Activated CD4-positive, alpha-beta T cell treated with anti-CD3 and anti-CD28 coated beads, Interleukin-2, amount 50 U/mL, for 4 hours (primary cell): Measurements from ENCODE around the gene HOXA2.

Source experiments
- DNase-seq, 2 experiments: peaks; one replicate each; pipeline ENCODE4 v3.0.0-alpha.2; 2020

HOXA2 gene

GRCh38 chr7:27111042-27111750 is 8.7 kb upstream of the HOXA2 start:
- DNase-seq = no peak

GRCh38 chr7:27110186-27111031 is 7.9 kb upstream of the HOXA2 start:
- DNase-seq = no peak

- no peak for DNase-seq
Measured at GRCh38 chr7:27109466-27110185, 7.1 kb upstream of the HOXA2 start.

GRCh38 chr7:27108390-27109127 is 6.1 kb upstream of the HOXA2 start:
- DNase-seq = no peak

- DNase-seq = no peak
Measured at GRCh38 chr7:27107391-27108381, 5.2 kb upstream of the HOXA2 start.

- DNase-seq = no peak
Measured at GRCh38 chr7:27106901-27107240, 4.4 kb upstream of the HOXA2 start.

GRCh38 chr7:27106181-27106900 is 3.9 kb upstream of the HOXA2 start:
- no peak for DNase-seq

- no peak for DNase-seq
Measured at GRCh38 chr7:27105301-27106031, 3.0 kb upstream of the HOXA2 start.

GRCh38 chr7:27104341-27105058 is 2.0 kb upstream of the HOXA2 start:
- no peak for DNase-seq

- DNase-seq = no peak
Measured at GRCh38 chr7:27103489-27104226, 1.2 kb upstream of the HOXA2 start.

GRCh38 chr7:27101957-27102580 is 414 bp downstream of the HOXA2 start:
- no peak for DNase-seq

GRCh38 chr7:27101171-27101956 is 1.1 kb downstream of the HOXA2 start:
- no peak for DNase-seq

- no peak for DNase-seq
Measured at GRCh38 chr7:27100694-27101170, 1.8 kb downstream of the HOXA2 start.

GRCh38 chr7:27099453-27100370 is 2.8 kb downstream of the HOXA2 start:
- no peak for DNase-seq

GRCh38 chr7:27098578-27099451 is 3.7 kb downstream of the HOXA2 start:
- DNase-seq = no peak
